Left kidney (tissue), 2 donors: ENCODE measurements around the gene SLIT3. TPM values are rescaled to one million over a fixed set of nuclear protein-coding genes. Genes with fewer than 3 reads are reported as not detected.
A peak's percentile ranks its signal among the peaks of the same experiment; 100 is the strongest.

Source experiments
- DNase-seq: peaks from one replicate; pipeline ENCODE4 v3.0.0-alpha.2; 2013
- polyA plus RNA-seq: library from polyadenylated mRNA; unstranded; fragments of 120-200 nt; gene quantifications from one replicate; pipeline ENCODE4 v1.2.1, GENCODE V29; 2013; ENCODE audit not compliant: insufficient read length

Gene SLIT3
- polyA plus RNA-seq, 1 donor = 51.5 TPM

DNA sequence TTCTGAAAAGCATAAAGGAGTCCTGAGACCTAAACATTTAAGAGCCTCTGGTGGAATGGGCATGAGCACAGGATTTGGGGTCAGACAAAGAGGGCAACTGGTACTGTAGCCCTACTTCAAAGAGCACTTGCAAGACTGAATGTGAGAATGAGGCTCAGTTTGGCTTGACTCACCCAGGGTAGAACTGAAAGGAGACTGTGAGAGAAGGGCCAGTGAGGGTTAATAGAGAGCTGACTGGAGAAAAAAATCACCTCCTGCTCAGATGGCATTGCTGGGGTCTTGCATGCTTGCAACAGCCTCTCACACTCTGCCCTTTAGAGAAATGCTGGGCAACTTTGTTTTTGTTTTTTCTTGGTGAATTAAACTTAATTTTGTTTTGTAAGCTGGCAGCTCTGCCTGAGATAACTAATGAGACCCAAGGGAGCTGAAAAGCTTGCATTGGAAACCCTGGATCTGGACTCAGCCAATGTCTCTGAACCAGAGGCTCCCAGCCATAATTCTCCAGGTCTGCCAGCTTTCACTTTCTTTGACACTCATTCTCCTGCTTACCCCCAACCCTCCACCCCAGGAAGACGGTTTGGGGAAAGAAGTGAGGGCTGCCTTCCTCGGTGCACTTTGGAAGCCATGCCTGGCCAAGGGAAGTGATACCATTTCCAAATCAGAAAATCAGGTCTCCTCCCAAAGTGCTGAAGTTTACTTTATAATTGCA, 560.7 kb downstream of the SLIT3 start:
- DNase-seq = no peak

DNA sequence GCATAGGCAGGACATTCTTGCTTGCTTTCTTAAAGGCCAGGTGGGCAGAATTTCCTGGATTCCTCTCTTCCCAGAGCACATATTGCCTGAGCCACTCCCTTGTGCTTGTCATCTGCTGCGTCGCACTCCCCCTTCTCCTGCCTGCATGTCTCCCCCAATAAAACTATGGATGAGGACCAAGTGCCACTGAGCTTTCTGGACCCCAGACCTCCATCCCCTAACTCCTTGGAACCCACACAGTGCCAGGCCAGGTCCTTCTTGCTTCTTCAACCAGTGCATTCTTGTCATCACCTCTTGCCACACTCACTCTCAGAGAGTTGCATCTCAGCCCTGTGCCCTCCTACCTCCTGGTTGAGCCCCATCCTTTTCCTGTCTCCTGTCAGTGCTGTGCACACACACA, 563.9 kb downstream of the SLIT3 start:
- DNase-seq = no peak

DNA sequence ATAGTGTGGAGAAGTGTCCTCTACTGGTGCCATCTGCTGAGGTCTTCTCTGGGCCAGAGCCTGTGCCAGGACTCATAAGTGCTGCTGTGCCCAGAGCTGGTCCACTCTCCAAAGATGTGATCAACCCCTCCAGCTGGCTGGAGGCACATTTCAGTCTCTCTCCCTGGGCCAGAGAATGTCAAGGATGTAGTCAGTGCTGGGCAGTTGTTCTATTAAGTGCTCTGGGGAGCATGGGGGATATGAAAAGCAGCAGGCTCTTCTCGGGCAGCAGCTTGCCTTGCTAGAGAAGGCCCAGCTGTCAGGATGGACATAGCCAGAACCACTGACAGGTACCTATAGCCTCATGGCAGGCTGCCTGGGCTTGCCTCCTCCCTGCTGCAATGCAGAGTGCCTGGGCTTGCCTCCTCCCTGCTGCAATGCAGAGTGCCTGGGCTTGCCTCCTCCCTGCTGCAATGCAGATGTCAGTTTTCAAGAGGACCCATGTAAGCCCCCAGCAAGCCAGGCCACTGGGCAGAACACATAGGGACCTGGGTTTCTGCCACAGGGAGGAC, 564.6 kb downstream of the SLIT3 start:
- DNase-seq = no peak

DNA sequence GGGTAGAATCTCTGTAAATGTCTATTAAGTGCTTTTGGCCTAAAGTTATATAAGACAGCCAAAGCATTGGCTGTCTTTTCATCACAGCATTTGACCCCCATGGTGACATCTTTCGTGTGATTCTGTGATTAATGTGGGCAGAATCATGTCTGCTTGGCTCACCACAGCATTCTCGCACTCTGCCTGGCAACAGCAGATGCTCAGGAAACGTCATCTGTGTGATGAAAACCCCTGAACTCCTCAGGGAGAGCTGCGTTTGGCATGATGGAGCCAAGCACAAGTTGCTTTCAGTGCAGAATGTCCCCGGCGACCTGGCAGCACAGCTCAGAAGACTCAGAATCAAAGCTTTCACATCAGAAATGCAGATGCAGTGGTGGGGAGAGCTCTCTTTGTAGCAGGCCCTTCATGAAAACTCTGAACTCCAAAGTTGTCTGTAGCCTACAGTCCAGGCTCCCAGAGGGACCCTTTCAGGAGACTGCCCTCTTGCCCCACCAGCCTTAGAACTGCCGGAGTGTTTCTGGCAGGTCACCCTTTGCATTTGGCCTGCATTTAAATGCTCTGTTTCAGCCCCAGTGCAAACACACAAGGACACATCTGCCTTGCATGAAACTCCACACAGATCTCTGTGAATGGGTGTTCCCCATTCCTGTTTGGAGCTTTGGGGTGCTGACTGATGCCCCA, 566.2 kb downstream of the SLIT3 start:
- no peak for DNase-seq

DNA sequence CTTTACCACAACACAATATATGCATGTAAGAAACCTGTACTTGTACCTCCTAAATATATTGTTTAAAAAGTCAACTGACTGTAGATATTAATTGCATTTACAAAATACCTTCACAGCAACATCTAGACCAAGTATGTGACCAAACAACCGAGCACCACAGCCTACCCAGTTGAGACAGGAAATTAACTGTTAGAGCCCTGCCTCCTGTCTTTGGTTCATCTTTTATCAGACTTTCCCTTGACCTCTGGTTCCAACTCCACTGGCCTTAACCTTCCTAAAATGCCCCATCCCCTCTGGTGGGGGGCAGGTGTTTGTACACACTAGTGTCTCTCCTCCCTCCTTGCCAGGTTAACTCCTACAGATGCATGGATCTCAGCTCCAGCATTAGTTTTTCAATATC, 566.8 kb downstream of the SLIT3 start:
- DNase-seq = no peak

DNA sequence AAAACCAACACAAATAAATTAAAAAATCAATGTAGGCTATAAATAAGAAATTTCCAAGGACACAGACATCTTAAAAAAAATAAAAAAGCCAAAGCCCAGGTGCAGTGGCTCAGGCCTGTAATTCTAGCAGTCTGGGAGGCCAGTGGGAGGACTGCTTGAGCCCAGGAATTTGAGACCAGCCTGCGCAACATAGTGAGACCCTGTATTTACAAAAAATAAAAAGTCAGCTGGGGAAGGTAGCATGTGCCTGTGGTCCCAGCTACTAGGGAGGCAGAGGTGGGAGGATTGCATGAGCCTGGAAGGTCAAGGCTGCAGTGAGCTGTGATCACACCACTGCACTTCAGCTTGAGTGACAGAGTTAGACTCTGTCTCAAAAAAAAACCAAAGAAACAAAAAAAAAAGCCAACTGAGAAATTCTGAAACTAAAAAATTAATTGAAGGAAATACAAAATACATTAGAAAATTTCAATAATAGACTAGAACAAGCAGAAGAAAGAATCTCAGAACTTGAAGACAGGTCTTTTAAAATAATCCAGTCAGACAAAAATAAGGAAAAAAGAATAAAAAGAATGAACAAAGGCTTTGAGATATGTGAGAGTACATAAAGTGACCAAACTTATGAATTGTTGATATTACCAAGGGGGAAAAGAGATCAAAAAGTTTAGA, 572.3 kb downstream of the SLIT3 start:
- DNase-seq = peak; percentile 32

DNA sequence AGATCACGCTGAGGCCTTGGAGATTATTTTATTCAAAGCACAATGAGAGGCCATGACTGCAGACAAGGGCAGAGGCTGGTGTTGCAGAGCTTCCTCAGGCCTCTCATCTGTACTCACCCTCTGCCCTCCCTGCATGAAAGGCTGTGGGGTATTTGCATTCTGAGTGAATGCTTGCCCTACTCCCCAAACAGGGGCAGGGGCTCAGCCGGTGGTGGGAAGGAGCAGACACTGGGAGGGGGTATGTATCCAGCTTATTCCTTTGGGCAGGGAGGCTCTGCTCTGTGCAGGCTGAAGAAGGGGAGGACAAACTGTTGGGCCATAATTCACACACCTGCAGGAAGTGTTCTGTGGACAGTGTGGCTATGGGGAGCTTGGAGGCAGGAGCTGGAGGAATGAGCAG, 573.4 kb downstream of the SLIT3 start:
- DNase-seq = no peak

DNA sequence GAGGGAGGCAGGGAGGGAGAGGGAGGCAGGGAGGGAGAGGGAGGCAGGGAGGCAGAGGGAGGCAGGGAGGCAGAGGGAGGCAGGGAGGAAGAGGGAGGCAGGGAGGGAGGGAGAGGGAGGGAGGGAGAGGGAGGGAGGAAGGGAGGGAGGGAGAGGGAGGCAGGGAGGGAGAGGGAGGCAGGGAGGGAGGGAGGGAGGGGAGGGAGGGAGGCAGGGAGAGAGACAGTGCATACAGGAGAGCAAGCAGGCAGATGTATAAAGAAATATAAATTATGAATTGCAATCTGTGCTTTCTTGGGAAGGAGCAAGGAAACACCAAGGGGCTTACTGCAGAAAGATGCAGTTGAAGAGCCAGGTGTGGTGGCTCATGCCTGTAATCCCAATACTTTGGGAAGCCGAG, 574.6 kb downstream of the SLIT3 start:
- no peak for DNase-seq

DNA sequence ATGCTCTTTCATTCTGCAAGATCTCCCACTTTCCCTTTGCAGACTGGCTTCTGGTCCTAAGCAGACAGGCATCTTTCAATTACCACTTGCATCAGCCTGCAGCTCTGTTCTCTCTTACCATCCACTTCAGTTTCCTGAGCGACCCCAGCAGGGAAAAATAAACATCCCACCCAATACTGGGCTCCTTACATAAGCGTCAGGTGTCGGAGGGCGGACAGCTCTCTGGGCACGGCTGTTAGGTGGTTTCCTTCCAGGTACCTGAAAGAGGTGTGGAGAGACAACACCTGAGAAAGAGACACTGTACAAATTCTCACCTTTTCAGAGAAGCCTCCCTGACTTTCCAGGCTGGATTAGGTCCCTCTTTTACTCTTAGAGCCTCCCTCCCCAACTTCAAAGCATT, 576.7 kb downstream of the SLIT3 start:
- no peak for DNase-seq

DNA sequence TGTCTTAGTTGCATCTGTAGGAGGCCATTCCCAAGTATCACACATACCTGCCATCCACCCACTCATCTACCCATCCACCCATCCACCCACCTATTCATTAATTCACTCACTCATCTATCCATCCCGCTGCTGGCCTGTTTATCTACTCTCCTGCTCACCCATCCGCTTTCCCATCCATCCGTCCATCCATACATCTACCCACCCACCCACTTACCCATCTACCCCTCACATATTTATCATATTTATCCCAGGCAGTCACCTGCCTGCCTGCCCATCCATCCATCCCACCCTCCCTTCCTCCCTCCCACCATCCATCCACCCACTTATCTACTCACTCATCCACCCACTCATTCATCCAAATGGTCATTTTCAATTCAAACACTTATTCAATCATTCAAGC, 577.9 kb downstream of the SLIT3 start:
- DNase-seq = no peak

DNA sequence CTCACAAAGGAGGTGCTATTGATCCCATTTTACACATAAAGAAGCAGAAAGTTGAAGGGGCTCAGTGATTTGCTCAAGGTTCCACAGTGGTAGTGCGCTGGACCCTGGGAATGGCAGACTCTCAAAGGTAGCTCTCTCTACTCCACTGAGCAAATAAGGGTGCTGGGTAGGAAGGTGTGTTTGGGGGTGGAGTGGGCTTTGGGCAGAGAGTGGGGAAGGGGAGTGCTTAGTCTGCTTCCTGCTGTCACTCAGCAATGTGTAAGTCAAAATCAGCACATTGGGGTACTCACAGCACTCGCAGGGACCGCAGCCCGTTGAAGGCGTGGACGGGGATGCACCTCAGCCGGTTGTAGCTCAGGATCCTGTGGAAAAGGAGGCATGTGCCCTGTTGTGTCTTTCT, 579.0 kb downstream of the SLIT3 start:
- DNase-seq = no peak

DNA sequence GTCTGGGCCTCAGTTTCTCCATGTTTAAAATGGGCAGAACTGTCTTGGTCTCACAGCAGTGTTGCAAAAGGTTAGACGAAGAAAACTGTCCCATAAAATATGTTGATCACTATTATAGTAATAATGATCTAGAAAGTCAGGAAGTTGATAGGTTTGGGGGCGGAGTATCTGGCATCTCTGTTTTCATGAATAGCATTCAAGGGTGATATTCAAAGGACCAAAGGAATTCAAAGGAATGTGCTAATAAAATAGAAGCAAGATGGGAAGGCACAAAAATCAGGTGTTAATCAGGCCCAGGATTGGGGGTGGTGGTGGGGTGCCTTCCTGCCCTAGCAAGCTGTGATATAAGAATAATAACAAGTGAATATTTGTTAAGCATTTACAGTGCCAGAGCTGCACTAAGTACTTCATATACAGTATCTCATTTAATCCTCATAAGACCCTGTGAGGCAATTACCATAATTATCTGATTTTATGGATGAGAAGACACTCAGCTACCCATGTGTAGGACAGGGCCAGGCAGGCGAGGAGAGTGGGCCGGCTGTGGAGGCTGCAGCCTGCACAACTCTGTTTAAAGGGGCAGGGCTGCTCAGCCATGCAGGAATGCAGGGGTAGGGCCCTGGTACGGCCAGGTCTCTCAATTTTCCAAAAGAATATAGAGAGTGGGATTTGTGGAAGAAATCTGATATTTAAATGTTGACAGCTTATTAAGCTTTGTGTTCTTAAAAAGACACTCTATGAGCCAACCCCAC, 579.8 kb downstream of the SLIT3 start:
- DNase-seq = no peak

DNA sequence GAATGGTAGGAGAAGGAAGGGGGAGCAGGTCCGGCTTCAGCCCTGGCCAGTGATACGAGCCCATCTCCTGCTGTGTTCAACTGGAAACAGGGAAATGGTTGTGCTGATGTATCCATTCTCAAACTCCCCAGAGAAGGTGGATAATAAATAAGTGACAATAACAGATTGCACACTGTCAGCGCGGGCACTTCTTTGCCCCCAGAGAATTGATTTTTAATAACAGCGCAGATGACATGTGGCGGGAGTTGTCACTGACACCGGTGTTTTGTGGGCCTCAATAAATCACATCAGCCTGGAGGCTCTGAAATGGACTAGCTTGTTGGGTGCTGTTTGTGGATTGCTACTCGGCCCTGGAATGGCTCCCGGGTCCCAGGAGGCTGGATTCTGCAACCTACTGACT, 580.4 kb downstream of the SLIT3 start:
- no peak for DNase-seq

DNA sequence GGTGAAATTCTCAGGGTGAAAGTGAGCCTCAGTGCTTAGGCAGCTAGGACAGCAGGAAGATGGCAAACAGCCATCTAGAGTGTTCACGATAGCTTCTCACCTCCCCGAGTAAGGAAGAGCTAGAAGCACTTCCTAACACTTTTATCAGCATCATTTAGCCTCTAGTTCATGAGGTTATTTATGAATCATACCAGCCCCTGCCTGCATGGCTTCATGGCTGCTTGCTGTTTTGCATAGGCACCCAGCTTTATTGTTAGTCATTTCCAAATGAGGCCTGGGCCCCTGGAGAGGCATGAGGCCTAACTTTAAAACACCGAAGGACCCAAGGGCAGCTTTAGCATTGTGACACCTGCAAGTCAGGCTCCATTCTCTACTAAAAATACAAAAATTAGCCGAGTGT, 586.9 kb downstream of the SLIT3 start:
- DNase-seq = no peak

DNA sequence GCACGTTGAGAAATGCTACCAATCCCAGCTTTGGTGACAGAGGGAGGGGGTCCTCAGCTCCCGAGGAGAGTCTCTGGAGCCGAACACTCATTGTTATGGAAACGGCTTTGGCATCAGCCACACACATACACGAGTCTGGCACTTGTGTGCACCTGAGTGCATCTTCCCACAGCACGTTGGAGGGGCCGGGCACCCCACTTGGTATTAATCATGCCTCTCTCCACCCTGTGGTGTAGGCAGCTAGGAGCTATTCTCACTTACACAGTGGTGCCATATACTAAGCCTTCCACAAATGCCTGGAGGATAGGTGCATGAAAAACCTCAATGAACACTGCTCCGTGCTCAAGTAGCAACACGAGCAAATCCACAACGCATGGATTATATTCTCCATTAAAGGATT, 587.9 kb downstream of the SLIT3 start:
- DNase-seq = no peak

DNA sequence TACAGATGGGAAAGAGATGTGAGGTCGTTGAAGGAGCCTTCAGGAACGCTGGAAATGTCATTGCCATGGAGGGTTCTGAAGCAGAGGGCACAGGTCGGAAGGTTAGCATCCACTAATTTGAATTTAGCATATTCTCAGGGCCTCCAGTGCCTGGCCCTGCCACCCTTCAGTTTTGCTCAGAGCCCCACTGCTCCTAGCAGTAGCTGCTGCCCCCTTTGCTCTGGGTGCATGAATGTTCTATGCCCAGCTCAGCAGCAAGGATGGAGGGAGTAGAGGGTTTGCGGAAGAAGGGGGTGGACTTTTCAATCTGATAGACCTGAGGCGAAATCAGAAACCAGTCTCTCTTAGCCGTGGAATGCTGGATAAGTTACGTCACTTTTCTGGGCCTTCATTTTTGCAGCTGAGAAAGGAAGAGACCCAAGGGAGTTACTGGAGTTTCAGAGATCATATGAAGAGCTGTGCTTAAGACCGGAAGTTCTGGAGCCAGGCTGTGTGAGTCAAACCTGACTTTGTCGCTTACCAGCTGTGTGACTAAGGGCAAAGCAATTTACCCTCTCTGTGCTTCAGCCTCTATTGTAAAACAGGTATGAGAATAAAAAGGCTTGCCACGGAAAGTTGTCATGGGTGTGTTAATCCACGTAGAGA, 588.5 kb downstream of the SLIT3 start:
- DNase-seq = no peak

DNA sequence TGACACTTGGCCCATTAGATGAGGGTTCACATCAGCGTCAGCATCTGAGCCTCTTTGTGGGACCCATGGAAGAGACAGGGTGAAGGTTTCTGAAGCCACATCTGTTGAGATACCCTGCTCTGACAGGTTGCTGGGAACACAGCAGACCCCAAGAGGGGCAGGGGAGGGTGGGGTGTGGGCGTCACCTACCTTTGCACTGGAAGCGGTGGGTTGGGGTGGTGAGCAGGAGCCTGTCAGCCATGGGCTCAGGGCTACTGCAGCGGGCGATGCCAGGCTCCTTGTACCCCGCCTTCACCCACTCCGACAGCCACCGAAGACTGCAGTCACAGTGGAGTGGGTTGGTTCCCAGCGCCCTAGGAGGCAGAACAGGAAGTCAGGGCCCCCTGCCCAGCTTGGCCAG, 590.2 kb downstream of the SLIT3 start:
- no peak for DNase-seq

DNA sequence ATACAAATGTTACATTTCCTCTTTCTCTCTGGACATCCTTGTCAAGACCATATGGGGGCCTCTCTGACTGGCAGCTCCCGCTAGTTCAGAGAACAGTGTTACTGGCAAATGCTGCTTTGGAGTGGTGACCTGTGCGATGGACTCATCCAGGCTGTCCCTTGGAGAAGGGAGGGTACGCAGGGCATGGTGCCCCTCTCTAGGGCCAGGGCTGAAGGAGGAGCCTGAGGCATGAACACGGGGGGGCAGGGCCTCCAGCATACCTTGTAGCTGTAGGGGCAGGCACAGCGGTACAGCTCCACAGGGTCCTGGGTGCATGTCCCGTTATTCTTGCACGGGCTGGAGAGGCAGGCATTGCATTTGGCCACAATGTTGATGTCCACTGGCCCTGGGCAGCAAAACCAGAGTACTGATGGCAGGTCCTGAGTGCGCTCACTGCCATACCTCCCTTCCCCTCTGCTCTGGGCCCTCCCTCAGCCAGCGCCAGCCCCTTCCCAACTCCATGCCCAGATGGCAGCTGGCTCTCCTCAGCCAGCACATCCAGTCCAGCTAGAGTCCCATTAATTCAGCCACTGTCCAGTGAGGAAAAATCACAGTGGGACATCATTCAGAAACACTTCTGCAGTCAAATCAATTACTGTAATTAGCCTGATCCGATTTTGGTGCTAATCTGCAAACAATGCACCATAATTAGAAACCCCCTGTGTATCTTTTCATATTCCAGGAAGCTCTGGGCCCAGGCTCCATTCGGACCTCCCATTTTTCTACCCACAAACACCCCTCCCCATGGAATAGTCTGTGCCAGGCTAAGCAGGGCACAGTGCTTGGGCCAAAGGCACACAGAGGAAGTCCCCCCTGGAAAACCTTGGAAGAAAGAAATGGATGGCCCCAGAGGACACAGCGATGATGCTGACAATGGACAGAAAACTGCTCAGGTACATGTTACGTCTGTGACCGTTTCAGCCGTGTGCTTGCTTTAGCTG, 592.9 kb downstream of the SLIT3 start:
- DNase-seq = no peak

DNA sequence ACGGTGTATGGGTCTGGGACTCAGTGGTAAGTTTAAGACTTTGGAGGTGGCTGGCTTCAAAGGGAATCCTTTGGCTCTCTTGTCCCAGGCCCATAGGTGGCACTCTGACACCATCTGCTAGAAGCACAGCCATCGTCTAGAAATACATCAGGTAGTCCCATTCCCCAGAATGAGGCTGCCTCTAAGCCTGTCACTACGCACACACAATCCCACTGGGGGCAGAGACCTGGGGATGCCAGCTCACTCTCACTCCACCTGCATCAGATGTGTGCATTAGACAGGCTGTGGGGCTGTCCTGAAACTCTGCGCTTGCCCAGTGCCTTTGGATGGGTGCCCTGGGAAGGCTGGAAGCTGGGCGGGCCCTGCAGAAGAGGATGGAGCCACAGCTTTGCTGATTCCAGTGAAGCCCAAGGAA, 594.3 kb downstream of the SLIT3 start:
- DNase-seq = peak; percentile 59

DNA sequence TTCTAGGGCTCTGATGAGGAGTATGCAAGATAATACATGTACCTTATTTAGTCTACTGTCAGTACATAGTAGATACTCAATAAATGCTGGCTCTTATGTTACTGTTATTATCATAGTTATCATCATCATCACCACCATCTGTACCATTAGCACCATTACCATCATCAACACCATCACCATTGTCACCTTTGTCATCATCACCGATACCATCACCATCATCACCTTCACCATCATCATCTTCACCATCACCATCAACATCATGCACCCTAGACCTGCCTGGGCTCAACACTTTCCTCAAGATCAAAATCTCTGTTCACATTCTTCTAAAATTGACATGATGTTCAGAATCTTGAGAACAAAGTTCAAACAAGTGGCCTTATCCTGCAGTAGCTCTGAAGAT, 595.6 kb downstream of the SLIT3 start:
- no peak for DNase-seq

DNA sequence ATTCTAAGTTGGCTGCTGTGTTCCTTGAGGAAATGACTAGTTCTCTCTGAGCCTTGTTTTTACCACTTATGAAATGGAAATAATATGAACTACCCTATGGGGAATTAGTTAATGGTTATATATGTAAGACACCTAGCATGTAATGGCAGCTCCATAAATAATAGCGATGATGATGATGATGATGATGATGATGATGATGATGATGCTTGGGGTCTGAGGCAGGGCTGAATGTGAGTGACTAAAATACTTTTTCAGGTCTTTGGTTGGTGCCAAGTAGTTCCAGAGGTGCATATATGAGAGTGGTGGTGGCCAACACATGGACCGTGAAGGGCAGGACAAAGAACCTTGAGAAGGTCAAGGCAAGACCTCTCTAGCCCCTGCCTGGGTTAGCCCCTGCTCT, 598.4 kb downstream of the SLIT3 start:
- no peak for DNase-seq
